PC-9 (cell line): Measurements from ENCODE around the gene CBY2. TPM values are rescaled to one million over a fixed set of nuclear protein-coding genes. Genes with fewer than 3 reads are reported as not detected.
"Not testable (repeated sequence)": the region's sequence is repeated elsewhere in the genome, so short reads cannot be mapped to it uniquely, and the experiment has no call there.

Source experiments
- BruUV-seq: library from RNA; stranded (reverse); fragments of 400-500 nt; replicated peaks from 2 replicates; lab custom pipeline; 2021; lab: Mats Ljungman, UMichigan
- CTCF ChIA-PET: fragments of 300-600 bp; sonication (Branson Sonifier 250); formaldehyde crosslinking; loops from one replicate; lab custom pipeline; 2022; ENCODE audit warnings: antibody characterized with exemption; lab: Charles Lee
- POLR2A ChIA-PET: fragments of 300-600 bp; sonication (Branson Sonifier 250); formaldehyde crosslinking; loops from one replicate; lab custom pipeline; 2022; ENCODE audit warnings: antibody characterized with exemption; ENCODE audit not compliant: unreplicated experiment; lab: Charles Lee
- DNase-seq, 2 experiments: peaks; one replicate each; pipeline versions ENCODE4 v3.0.0 to v3.0.0-alpha.2; 2015 to 2022; ENCODE audit warnings: mixed read lengths in 1 of 2
- H2AFZ ChIP-seq: fragments of 200-600 bp; sonication (generic); 2 replicates; pipeline ENCODE4 v1.8.1; 2017; ENCODE audit warnings: antibody characterized with exemption
- H3F3A ChIP-seq: fragments of 200-600 bp; sonication (generic); 2 replicates; pipeline ENCODE4 v1.8.1; 2017; ENCODE audit warnings: antibody characterized with exemption, mild to moderate bottlenecking, low read depth; ENCODE audit not compliant: insufficient read depth
- H3K27ac ChIP-seq: fragments of 200-600 bp; sonication (generic); 2 replicates; pipeline ENCODE4 v1.6.1; 2016; ENCODE audit warnings: mixed run types
- H3K27me3 ChIP-seq: fragments of 200-600 bp; sonication (generic); 2 replicates; pipeline ENCODE4 v1.6.1; 2016; ENCODE audit warnings: low read depth, mixed run types; ENCODE audit not compliant: insufficient read depth
- H3K36me3 ChIP-seq: fragments of 200-600 bp; sonication (generic); 2 replicates; pipeline ENCODE4 v1.6.1; 2016; ENCODE audit warnings: low read depth, mixed run types
- H3K4me1 ChIP-seq: fragments of 200-600 bp; sonication (generic); replicated peaks from 2 replicates; pipeline ENCODE4 v1.6.1; 2016; ENCODE audit warnings: mixed run types; ENCODE audit not compliant: insufficient read depth
- H3K4me2 ChIP-seq: fragments of 200-600 bp; sonication (generic); 2 replicates; pipeline ENCODE4 v1.6.1; 2017; ENCODE audit warnings: mixed run types
- H3K4me3 ChIP-seq: fragments of 200-600 bp; sonication (generic); 2 replicates; pipeline ENCODE4 v1.6.1; 2016; ENCODE audit warnings: mixed run types
- H3K79me2 ChIP-seq: fragments of 200-600 bp; sonication (generic); 2 replicates; pipeline ENCODE4 v1.6.1; 2017; ENCODE audit warnings: low read depth, mixed run types
- H3K9me2 ChIP-seq: fragments of 200-600 bp; sonication (generic); 2 replicates; pipeline ENCODE4 v1.8.1; 2017; ENCODE audit warnings: mild to moderate bottlenecking; ENCODE audit not compliant: insufficient read depth
- H3K9me3 ChIP-seq: fragments of 200-600 bp; sonication (generic); 2 replicates; pipeline ENCODE4 v1.8.1; 2016; ENCODE audit warnings: low read depth; ENCODE audit not compliant: insufficient read depth
- H4K20me1 ChIP-seq: fragments of 200-600 bp; sonication (generic); 2 replicates; pipeline ENCODE4 v1.8.1; 2017; ENCODE audit not compliant: insufficient read depth
- CTCF ChIP-seq: fragments of 200-600 bp; sonication (generic); conservative IDR thresholded peaks from 2 replicates; pipeline ENCODE4 v1.6.1; 2017; ENCODE audit warnings: mixed run types, antibody characterized with exemption, mild to moderate bottlenecking, moderate library complexity
- EZH2 ChIP-seq: fragments of 200-600 bp; sonication (generic); IDR thresholded peaks from 2 replicates; pipeline ENCODE4 v1.8.0; 2017; ENCODE audit warnings: antibody characterized with exemption, low read depth
- intact Hi-C: fragments of 100-400 bp; cut with micrococcal nuclease; formaldehyde crosslinking; loops from one replicate; pipeline ENCODE4 v1.10.0; 2022; ENCODE audit not compliant: unreplicated experiment
- total RNA-seq: library from RNA; stranded (reverse); gene quantifications from 2 replicates; pipeline ENCODE4 v1.2.3, GENCODE V29; 2021

Gene CBY2
- total RNA-seq, 1 experiment from 2014 or later: not detected

- Histone ChIP-seq H3K27me3 (no peaks in the 10 kb centered on the region), H3K36me3 (no peaks in the 10 kb centered on the region), H3K9me2 (no peaks in the 10 kb centered on the region), H3K4me3 (no peak overlapping the region), H3K4me2 (no peak overlapping the region), H2AFZ (no peak overlapping the region), H3K9me3 (no peaks in the 10 kb centered on the region), H3K79me2 (no peaks in the 10 kb centered on the region), H3K4me1 (no peaks in the 10 kb centered on the region), H4K20me1 (no peaks in the 10 kb centered on the region), H3K27ac (no peak overlapping the region), H3F3A (no peaks in the 10 kb centered on the region)
- no TSS peak for BruUV-seq
- intact Hi-C loops: no loop called here
- ChIA-PET CTCF (no interaction called here), POLR2A (no interaction called here)
- TF ChIP-seq EZH2 (no peak), CTCF (no peak)
- DNase-seq: no peak
These were observed 42.6 kb upstream of the CBY2 start for GRCh38 chr13:45659536-45659935.

GRCh38 chr13:45660458-45660857 lies 41.7 kb upstream of the CBY2 start:
- H3K4me2 ChIP-seq, POLR2A ChIA-PET, H3K27me3 ChIP-seq, H4K20me1 ChIP-seq, DNase-seq, H3K79me2 ChIP-seq, H3K9me3 ChIP-seq, H3K9me2 ChIP-seq, H2AFZ ChIP-seq, H3K27ac ChIP-seq, intact Hi-C loops, H3K4me3 ChIP-seq, BruUV-seq, H3F3A ChIP-seq, H3K4me1 ChIP-seq, H3K36me3 ChIP-seq, CTCF ChIA-PET: not testable (repeated sequence)

- no TSS peak for BruUV-seq
- ChIA-PET POLR2A (no interaction called here), CTCF (no interaction called here)
- no peaks in the 10 kb centered on the region for H3K27me3 ChIP-seq
- H3K9me3 ChIP-seq: no peaks in the 10 kb centered on the region
- DNase-seq: no peak
- no peak overlapping the region for H3K4me2 ChIP-seq
- H3K4me1 ChIP-seq: no peaks in the 10 kb centered on the region
- no peak overlapping the region for H2AFZ ChIP-seq
- no peak for TF ChIP-seq EZH2
- no peaks in the 10 kb centered on the region for H3K36me3 ChIP-seq
- no peak overlapping the region for H3K4me3 ChIP-seq
- H3K9me2 ChIP-seq: no peaks in the 10 kb centered on the region
- intact Hi-C loops: no loop called here
- no peaks in the 10 kb centered on the region for H4K20me1 ChIP-seq
- H3K79me2 ChIP-seq: no peaks in the 10 kb centered on the region
- H3F3A ChIP-seq: no peaks in the 10 kb centered on the region
- H3K27ac ChIP-seq: no peak overlapping the region
These were observed 40.0 kb upstream of the CBY2 start for GRCh38 chr13:45662162-45662561.

GRCh38 chr13:45662903-45663302 lies 39.2 kb upstream of the CBY2 start:
- intact Hi-C loops, H3K9me2 ChIP-seq, H3K9me3 ChIP-seq, BruUV-seq, H3F3A ChIP-seq, H4K20me1 ChIP-seq, CTCF ChIA-PET, H3K36me3 ChIP-seq, H3K4me3 ChIP-seq, H3K4me1 ChIP-seq, H3K27ac ChIP-seq, H2AFZ ChIP-seq, POLR2A ChIA-PET, H3K27me3 ChIP-seq, H3K4me2 ChIP-seq, DNase-seq, H3K79me2 ChIP-seq: not testable (repeated sequence)

- Histone ChIP-seq H3K4me2 (peak overlapping the region; percentile 26; the same call in 1 of the 2 replicates), H3K27me3 (peaks cover 44% of the 10 kb centered on the region)
- DNase-seq, BruUV-seq, H3K4me3 ChIP-seq, H3F3A ChIP-seq, H3K4me1 ChIP-seq, POLR2A ChIA-PET, H3K9me3 ChIP-seq, H2AFZ ChIP-seq, H3K79me2 ChIP-seq, H3K9me2 ChIP-seq, H3K27ac ChIP-seq, H3K36me3 ChIP-seq, intact Hi-C loops, H4K20me1 ChIP-seq, CTCF ChIA-PET: not testable (repeated sequence)
These were observed 32.5 kb upstream of the CBY2 start for GRCh38 chr13:45669626-45670025.
